Uterine smooth muscle cell (primary cell): Measurements from ENCODE around the gene OR4C46. TPM values are rescaled to one million over a fixed set of nuclear protein-coding genes. Genes with fewer than 3 reads are reported as not detected.

Source experiments
- total RNA-seq: library from RNA; depleted of rRNA; stranded (reverse); fragments of >200 nt; gene quantifications from 2 replicates; pipeline ENCODE4 v1.2.3, GENCODE V29; 2014

OR4C46 gene
- not detected in 2 replicates for total RNA-seq

DNA sequence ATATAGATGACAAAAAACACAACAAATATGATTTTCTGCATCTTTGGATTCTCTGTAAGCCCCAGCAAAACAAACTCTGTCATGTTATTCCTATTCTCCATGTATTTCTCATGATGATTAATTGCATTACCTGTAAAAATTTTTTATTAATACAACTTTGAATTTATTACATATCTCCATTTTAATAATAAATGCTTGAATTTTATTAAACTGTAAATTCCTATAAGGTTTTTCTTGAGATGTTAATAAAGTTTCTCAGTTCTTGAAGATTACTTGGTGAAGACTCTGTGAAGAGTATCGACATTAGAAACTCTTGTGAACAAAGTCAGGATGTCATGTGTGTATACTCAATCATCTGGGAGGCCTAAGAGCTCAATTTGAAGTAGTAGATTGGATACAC lies at the start of gene OR4C46:
Gene OR4C46 (minus strand): TSS at position 101 of the 400 bp plus-strand sequence. CDS start 0 bp downstream, at position 101.

Other genes with a start within 250 kb of the OR4C46 start
- gene OR4A5, start 102.8 kb upstream of the OR4C46 start, total RNA-seq, result not detected in 2 replicates